Hepatocyte (in vitro differentiated cells): Measurements from ENCODE around the gene STAC2. TPM values are rescaled to one million over a fixed set of nuclear protein-coding genes. Genes with fewer than 3 reads are reported as not detected.

Experiments used
- DNase-seq: peaks from one replicate; pipeline ENCODE4 v3.0.0-alpha.2; 2016; ENCODE audit warnings: low spot score
- H2AFZ ChIP-seq: fragments of 200-600 bp; sonication (generic); 2 replicates; pipeline ENCODE4 v1.6.0; 2016; ENCODE audit warnings: antibody characterized with exemption, mild to moderate bottlenecking
- H3K27ac ChIP-seq: fragments of 200-600 bp; sonication (generic); 2 replicates; pipeline ENCODE4 v1.5.1; 2016; ENCODE audit warnings: mild to moderate bottlenecking
- H3K27me3 ChIP-seq: fragments of 200-600 bp; sonication (generic); 2 replicates; pipeline ENCODE4 v1.6.1; 2016
- H3K36me3 ChIP-seq: fragments of 200-600 bp; sonication (generic); replicated peaks from 2 replicates; pipeline ENCODE4 v1.5.1; 2016; ENCODE audit warnings: low read depth; ENCODE audit not compliant: insufficient read depth
- H3K4me1 ChIP-seq: fragments of 200-600 bp; sonication (generic); 2 replicates; pipeline ENCODE4 v1.5.1; 2016; ENCODE audit warnings: mild to moderate bottlenecking, moderate library complexity; ENCODE audit not compliant: insufficient read depth
- H3K4me2 ChIP-seq: fragments of 200-600 bp; sonication (generic); 2 replicates; pipeline ENCODE4 v1.6.0; 2016
- H3K4me3 ChIP-seq: fragments of 200-600 bp; sonication (generic); 2 replicates; pipeline ENCODE4 v1.5.1; 2016; ENCODE audit warnings: mild to moderate bottlenecking
- H3K79me2 ChIP-seq: fragments of 200-600 bp; sonication (generic); 2 replicates; pipeline ENCODE4 v1.6.0; 2017; ENCODE audit warnings: mild to moderate bottlenecking
- H3K9me2 ChIP-seq: fragments of 200-600 bp; sonication (generic); replicated peaks from 2 replicates; pipeline ENCODE4 v1.6.0; 2017; ENCODE audit warnings: mild to moderate bottlenecking; ENCODE audit not compliant: insufficient read depth
- H3K9me3 ChIP-seq: fragments of 200-600 bp; sonication (generic); 2 replicates; pipeline ENCODE4 v1.5.1; 2016; ENCODE audit warnings: low read depth, mild to moderate bottlenecking
- H4K20me1 ChIP-seq: fragments of 200-600 bp; sonication (generic); 2 replicates; pipeline ENCODE4 v1.6.0; 2016; ENCODE audit warnings: mild to moderate bottlenecking; ENCODE audit not compliant: insufficient read depth, poor library complexity, severe bottlenecking
- CTCF ChIP-seq: fragments of 200-600 bp; sonication (generic); IDR thresholded peaks from 2 replicates; pipeline ENCODE4 v1.5.1; 2016; ENCODE audit warnings: antibody characterized with exemption, mild to moderate bottlenecking; ENCODE audit not compliant: poor library complexity
- EZH2 ChIP-seq: fragments of 200-600 bp; sonication (generic); IDR thresholded peaks from 2 replicates; pipeline ENCODE4 v1.6.1; 2016; ENCODE audit warnings: antibody characterized with exemption, mild to moderate bottlenecking, borderline replicate concordance
- EZH2phosphoT487 ChIP-seq: fragments of 200-600 bp; sonication (generic); IDR thresholded peaks from one replicate; pipeline ENCODE4 v1.6.1; 2018; ENCODE audit warnings: antibody characterized with exemption, mild to moderate bottlenecking, low read depth, moderate library complexity; ENCODE audit not compliant: unreplicated experiment, severe bottlenecking
- WGBS: methylation state at CpG from one replicate; pipeline ENCODE4 v1.1.6; 2016; ENCODE audit warnings: low lambda C conversion rate; ENCODE audit errors: missing lambda C conversion rate; 5-methylcytosine and 5-hydroxymethylcytosine counted together
- polyA plus RNA-seq: library from polyadenylated mRNA; unstranded; fragments of >200 nt; fragmentation: Nextera tagmentation; extraction: Ambion mirVana; gene quantifications from 2 replicates; pipeline ENCODE4 v1.2.1, GENCODE V29; 2016
- total RNA-seq: library from RNA; depleted of rRNA; stranded (reverse); fragments of >200 nt; gene quantifications from 2 replicates; pipeline ENCODE4 v1.2.3, GENCODE V29; 2014

STAC2 gene
- total and polyA plus RNA-seq, 2 experiments from 2014 or later = 0.31 TPM; not detected in 1

- H3K9me3 ChIP-seq = no peaks in the 10 kb centered on the region
- H4K20me1 ChIP-seq = no peaks in the 10 kb centered on the region
- no peaks in the 10 kb centered on the region for H3K9me2 ChIP-seq
- no peak overlapping the region for H3K27ac ChIP-seq
- no peak overlapping the region for H3K4me2 ChIP-seq
- 59% methylated on average over 9 of the region's 10 CpGs for WGBS
- no peaks in the 10 kb centered on the region for H3K4me1 ChIP-seq
- no peaks in the 10 kb centered on the region for H3K79me2 ChIP-seq
- H3K4me3 ChIP-seq = no peak overlapping the region
- peak; percentile 3 for DNase-seq
- TF ChIP-seq CTCF (no peak), EZH2phosphoT487 (no peak)
- H3K27me3 ChIP-seq = peaks cover 19% of the 10 kb centered on the region
- H2AFZ ChIP-seq = no peak overlapping the region
- H3K36me3 ChIP-seq = no peaks in the 10 kb centered on the region
These were observed 5.4 kb upstream of the STAC2 start for GRCh38 chr17:39231091-39231561.

DNA sequence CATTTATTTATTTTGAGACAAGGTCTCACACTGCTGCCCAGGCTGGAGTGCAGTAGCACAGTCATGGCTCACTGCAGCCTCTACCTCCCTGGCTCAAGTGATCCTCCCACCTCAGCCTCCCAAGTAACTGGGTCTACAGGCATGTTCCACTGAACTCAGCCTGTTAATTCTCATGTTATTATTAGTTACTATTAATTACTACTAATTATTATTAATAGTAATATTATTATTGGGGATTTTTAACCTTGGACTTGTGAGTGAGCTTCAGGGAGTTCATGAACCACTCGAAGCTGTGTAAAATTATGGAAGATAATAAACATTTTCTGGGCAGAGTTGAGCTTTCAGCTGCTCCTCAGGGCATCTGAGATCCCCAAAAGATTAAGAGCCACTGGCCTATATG, 4.6 kb upstream of the STAC2 start:
- WGBS = 28% methylated on average over 1 of the region's 1 CpG
- no peaks in the 10 kb centered on the region for H3K9me2 ChIP-seq
- H3K27me3 ChIP-seq = peaks cover 25% of the 10 kb centered on the region
- TF ChIP-seq EZH2 (no peak), EZH2phosphoT487 (no peak)
- H3K27ac ChIP-seq = no peak overlapping the region
- H2AFZ ChIP-seq = no peak overlapping the region
- H3K79me2 ChIP-seq = no peaks in the 10 kb centered on the region
- no peaks in the 10 kb centered on the region for H3K9me3 ChIP-seq
- no peak for DNase-seq
- no peak overlapping the region for H3K4me3 ChIP-seq
- H4K20me1 ChIP-seq = no peaks in the 10 kb centered on the region
- no peak overlapping the region for H3K4me2 ChIP-seq
- H3K36me3 ChIP-seq = no peaks in the 10 kb centered on the region
- peaks cover 6% of the 10 kb centered on the region for H3K4me1 ChIP-seq

- no peaks in the 10 kb centered on the region for H3K9me2 ChIP-seq
- DNase-seq = no peak
- H3K4me3 ChIP-seq = no peak overlapping the region
- H2AFZ ChIP-seq = no peak overlapping the region
- WGBS = 75% methylated on average over 11 of the region's 11 CpGs
- H3K36me3 ChIP-seq = no peaks in the 10 kb centered on the region
- TF ChIP-seq CTCF = no peak
- no peak for TF ChIP-seq EZH2
- no peak for TF ChIP-seq EZH2phosphoT487
- no peak overlapping the region for H3K4me2 ChIP-seq
- H3K27me3 ChIP-seq = peaks cover 35% of the 10 kb centered on the region
- H3K9me3 ChIP-seq = no peaks in the 10 kb centered on the region
- no peaks in the 10 kb centered on the region for H3K79me2 ChIP-seq
- H4K20me1 ChIP-seq = no peaks in the 10 kb centered on the region
- H3K27ac ChIP-seq = no peak overlapping the region
- peaks cover 10% of the 10 kb centered on the region for H3K4me1 ChIP-seq
These were observed 3.6 kb upstream of the STAC2 start for GRCh38 chr17:39229274-39229913.

- Histone ChIP-seq H3K79me2 (no peaks in the 10 kb centered on the region), H3K9me2 (no peaks in the 10 kb centered on the region), H3K4me3 (no peak overlapping the region), H3K36me3 (no peaks in the 10 kb centered on the region), H3K27ac (no peak overlapping the region), H4K20me1 (no peaks in the 10 kb centered on the region), H2AFZ (no peak overlapping the region), H3K9me3 (no peaks in the 10 kb centered on the region), H3K27me3 (peaks cover 54% of the 10 kb centered on the region), H3K4me2 (no peak overlapping the region), H3K4me1 (peaks cover 10% of the 10 kb centered on the region)
- 81% methylated on average over 2 of the region's 2 CpGs for WGBS
- no peak for DNase-seq
- TF ChIP-seq EZH2phosphoT487 (no peak), CTCF (no peak), EZH2 (no peak)
These were observed 1.7 kb upstream of the STAC2 start for GRCh38 chr17:39227364-39227919.
